Measurements from ENCODE around the gene DNPEP.

DNPEP gene

GRCh38 chr2:219387306-219388120, at the start of gene DNPEP:
Gene DNPEP, minus strand, starts transcription at chr2:219387912. Its CDS starts 118 bp downstream, at chr2:219387794.
- DNase-seq (ENCODE audit: low spot score): peak; percentile 94

- DNase-seq (ENCODE audit: low spot score): no peak
These were observed 49.4 kb upstream of the DNPEP start for GRCh38 chr2:219437141-219437540.

GRCh38 chr2:219436491-219436890, 48.8 kb upstream of the DNPEP start:
- no peak for DNase-seq (ENCODE audit: low spot score)

- DNase-seq (ENCODE audit: low spot score): no peak
These were observed 48.0 kb upstream of the DNPEP start for GRCh38 chr2:219435701-219436100.

GRCh38 chr2:219434718-219435525, 47.2 kb upstream of the DNPEP start, which contains the start of gene SPEG:
Gene SPEG, plus strand, starts transcription at chr2:219434843. Its CDS starts 135 bp downstream, at chr2:219434978.
- no peak for DNase-seq (ENCODE audit: low spot score)

GRCh38 chr2:219434468-219434717, 46.7 kb upstream of the DNPEP start:
- DNase-seq (ENCODE audit: low spot score): no peak

- no peak for DNase-seq (ENCODE audit: low spot score)
These were observed 46.2 kb upstream of the DNPEP start for GRCh38 chr2:219433666-219434467.

- no peak for DNase-seq (ENCODE audit: low spot score)
These were observed 43.2 kb upstream of the DNPEP start for GRCh38 chr2:219430633-219431615.

GRCh38 chr2:219429958-219430606, 42.4 kb upstream of the DNPEP start:
- DNase-seq (ENCODE audit: low spot score): no peak

GRCh38 chr2:219428469-219428868, 40.8 kb upstream of the DNPEP start:
- no peak for DNase-seq (ENCODE audit: low spot score)

GRCh38 chr2:219426534-219427136, 38.9 kb upstream of the DNPEP start:
- DNase-seq (ENCODE audit: low spot score): no peak

GRCh38 chr2:219426068-219426443, 38.3 kb upstream of the DNPEP start:
- no peak for DNase-seq (ENCODE audit: low spot score)

- DNase-seq (ENCODE audit: low spot score): no peak
These were observed 37.7 kb upstream of the DNPEP start for GRCh38 chr2:219425238-219426067.

- no peak for DNase-seq (ENCODE audit: low spot score)
These were observed 36.1 kb upstream of the DNPEP start for GRCh38 chr2:219423652-219424377.

- no peak for DNase-seq (ENCODE audit: low spot score)
These were observed 35.3 kb upstream of the DNPEP start for GRCh38 chr2:219422952-219423534.

- DNase-seq (ENCODE audit: low spot score): no peak
These were observed 33.6 kb upstream of the DNPEP start for GRCh38 chr2:219421323-219421722.

- DNase-seq (ENCODE audit: low spot score): no peak
These were observed 33.0 kb upstream of the DNPEP start for GRCh38 chr2:219420687-219421086.
